Heart left ventricle (tissue), 16 donors: ENCODE results near the gene ZKSCAN5. TPM values are rescaled to one million over a fixed set of nuclear protein-coding genes. Genes with fewer than 3 reads are reported as not detected.

Experiments used
- ATAC-seq, 4 donors: fragments of 200-7000 bp; cut with Tn5 transposase; one replicate each; pipeline ENCODE4 v1.9.1; 2020 to 2022; ENCODE audit warnings: moderate library complexity in 4 of 4, mild to moderate bottlenecking in 3 of 4, moderate number of reproducible peaks in 1 of 4
- DNase-seq, 5 donors: peaks; one replicate each; pipeline ENCODE4 v3.0.0-alpha.2; 2020
- H3K27ac ChIP-seq, 12 donors: fragments of 200-600 bp; sonication (generic) in 4 of 12; one replicate each; pipeline versions ENCODE4 v1.5.0 to v1.8.0; 2016 to 2022; ENCODE audit warnings: mild to moderate bottlenecking in 2 of 12
- H3K27me3 ChIP-seq, 9 donors: fragments of 200-600 bp; sonication (generic) in 2 of 9; one replicate each; pipeline versions ENCODE4 v1.5.1 to v1.8.0; 2016 to 2022; ENCODE audit warnings: mild to moderate bottlenecking in 3 of 9
- H3K36me3 ChIP-seq, 9 donors: fragments of 200-600 bp; sonication (generic) in 2 of 9; one replicate each; pipeline versions ENCODE4 v1.5.0 to v1.8.0; 2018 to 2022; ENCODE audit warnings: mild to moderate bottlenecking in 2 of 9
- H3K4me1 ChIP-seq, 12 donors: fragments of 200-600 bp; sonication (generic) in 4 of 12; one replicate each; pipeline versions ENCODE4 v1.5.0 to v1.8.0; 2016 to 2022; ENCODE audit warnings: mild to moderate bottlenecking in 3 of 12
- H3K4me3 ChIP-seq, 12 donors: fragments of 200-600 bp; sonication (generic) in 4 of 12; one replicate each; pipeline versions ENCODE4 v1.5.0 to v1.8.0; 2017 to 2022; ENCODE audit warnings: mild to moderate bottlenecking in 9 of 12, moderate library complexity in 4 of 12
- H3K9me3 ChIP-seq, 12 donors: fragments of 200-600 bp; sonication (generic) in 4 of 12; one replicate each; pipeline versions ENCODE4 v1.5.0 to v1.8.0; 2016 to 2022; ENCODE audit warnings: mild to moderate bottlenecking in 1 of 12
- CTCF ChIP-seq, 12 donors: fragments of 200-600 bp; sonication (generic) in 4 of 12; IDR thresholded peaks; one replicate each; pipeline versions ENCODE4 v1.5.0 to v1.8.0; 2018 to 2022; ENCODE audit warnings: antibody characterized with exemption in 12 of 12, mild to moderate bottlenecking in 5 of 12
- POLR2A ChIP-seq, 2 donors: fragments of 450-650 bp; IDR thresholded peaks; one replicate each; pipeline ENCODE4 v1.6.1; 2017; ENCODE audit warnings: antibody characterized with exemption in 2 of 2, mild to moderate bottlenecking in 2 of 2, moderate library complexity in 2 of 2
- WGBS, 4 donors: extraction: QIAGEN DNeasy Blood & Tissue Kit in 2 of 4; methylation state at CpG; one replicate each; pipeline versions ENCODE4 v1.1.5 to v1.1.7; 2013 to 2018; 5-methylcytosine and 5-hydroxymethylcytosine counted together
- intact Hi-C, 10 donors: fragments of 100-400 bp; cut with DNase I; formaldehyde crosslinking; loops; one replicate each; pipeline versions ENCODE4 v1.11.1 to v1.14.2; 2022
- long read RNA-seq, 3 donors: library from polyadenylated mRNA; unstranded; transcript quantifications; one replicate each; pipeline ENCODE4 v2.0.0, GENCODE V29; 2020 to 2021
- polyA plus RNA-seq, 2 donors: library from polyadenylated mRNA; stranded (reverse); fragments of 200-250 nt; gene quantifications; one replicate each; pipeline ENCODE4 v1.2.3, GENCODE V29; 2013
- total RNA-seq, 9 donors: library from RNA; depleted of rRNA in 2 of 9; stranded (reverse); fragments of >200 nt in 2 of 9; fragmentation: NEBNext Ultra II Directional in 3 of 9; extraction: Animal tissue kit (Norgen Biotek cat#: 25700) in 3 of 9; gene quantifications; one replicate each; pipeline versions ENCODE4 v1.1.0 to v1.2.4, GENCODE V29; 2016 to 2023
- donor health status: ischemic (EF 13 %, LVEDD 7.1; RV severe dilation, severe dysfunction).
- donor health status: healthy with polysubstance abuse.
- donor health status: DM: no; HTN: yes; CAD: no.
- donor health status: DM: no; HTN: no; CAD: no.
- donor health status: ischemic (EF 25% LVEDD 6.9; RV normal size, moderate dysfunction).
- donor health status: ischemic (EF 25% LVEDD 5.7; RV mildly dilated, moderate dysfunction).
- donor health status: healthy.
- donor health status: DM: yes; HTN: yes; CAD: no.
- donor health status: ischemic (EF 35%, LVEDD 5.7; RV mildly dilated, moderate dysfunction).
- donor health status: nonischemic (EF 11% LVEDD 7.7; RV severe dilation, severe dysfunction).
- donor health status: DM: yes; HTN: yes; CAD: no.
- donor health status: PGD.
- donor health status: ischemic (EF 29% LVEDD 5.4; RV normal size, mild dysfunction).
- donor health status: nonischemic (EF 23%, LVEDD 6.1; RV moderate dilation, normal function).

ZKSCAN5 gene
- 1 to 10 TPM; 5.6 to 9.6 (median 7.1) TPM for total RNA-seq
- 1 to 10 TPM; 2.1 to 5.8 TPM for polyA plus RNA-seq
- long read RNA-seq, donor 1, full-length matches to known transcripts: 1 of 11 reads
- long read RNA-seq, donor 1, partial matches to known transcripts: 5 of 11 reads
- long read RNA-seq, donor 1, other reads (novel, unspliced or antisense): 5 of 11 reads
- long read RNA-seq, donor 2, full-length matches to known transcripts: 2 of 21 reads
- long read RNA-seq, donor 2, partial matches to known transcripts: 13 of 21 reads
- long read RNA-seq, donor 2, other reads (novel, unspliced or antisense): 6 of 21 reads
- long read RNA-seq, donor 3, full-length matches to known transcripts: 1 of 8 reads
- long read RNA-seq, donor 3, partial matches to known transcripts: 5 of 8 reads
- long read RNA-seq, donor 3, other reads (novel, unspliced or antisense): 2 of 8 reads

GRCh38 chr7:99504603-99505323 is at the start of gene ZKSCAN5:
TSS of gene ZKSCAN5 (plus strand) at chr7:99504662. CDS start at chr7:99506045, 1,383 bp downstream.
- intact Hi-C loops: loop anchor here in 9 of 10 donors (5.0 to 10.0 kb wide), 4 partner anchors 37 to 53 kb away; partner anchors contain the start of genes ZNF655 (in 6 of the 9), FAM200A (in 4 of the 9) and ATP5MF (in 1 of the 9)
- DNase-seq: peak; percentile 99
- H3K9me3 ChIP-seq: no peaks in the 10 kb centered on the region
- H3K4me3 ChIP-seq: peak within 1 kb of the TSS; percentile 65 to 91 (median 76)
- peak in 4 of 12 donors; percentile 7 to 36 (median 16) for TF ChIP-seq CTCF (IDR thresholded peaks at IDR 0.05)
- TF ChIP-seq POLR2A (IDR thresholded peaks at IDR 0.05): peak in 1 of 2 donors; percentile 56
- H3K27ac ChIP-seq: peak within 1 kb of the TSS; percentile 73 to 97 (median 94)
- peaks cover 0 to 4% (median 0%) of the 10 kb centered on the region in 9 donors for H3K36me3 ChIP-seq
- peaks cover 0 to 42% (median 33%) of the 10 kb centered on the region in 12 donors for H3K4me1 ChIP-seq
- H3K27me3 ChIP-seq: no peaks in the 10 kb centered on the region
- 0% methylated on average over 21 to 53 of the region's 53 CpGs for WGBS, 4 donors
- ATAC-seq: peak; percentile 93 to 96 (median 96)

- Histone ChIP-seq H3K4me3 (no peak overlapping the region), H3K9me3 (no peaks in the 10 kb centered on the region), H3K27ac (no peak overlapping the region), H3K4me1 (peaks cover 0 to 41% (median 18%) of the 10 kb centered on the region in 12 donors), H3K27me3 (no peaks in the 10 kb centered on the region), H3K36me3 (peaks cover 0 to 99% (median 90%) of the 10 kb centered on the region in 9 donors)
- TF ChIP-seq CTCF (IDR thresholded peaks at IDR 0.05) (no peak), POLR2A (IDR thresholded peaks at IDR 0.05) (no peak)
- no peak for ATAC-seq
- DNase-seq: no peak
- intact Hi-C loops: no loop called here
- WGBS, 4 donors: 71 to 92% (median 83%) methylated on average over 4 to 9 of the region's 9 CpGs
These were observed 48.6 kb upstream of the ZKSCAN5 start for GRCh38 chr7:99455874-99456273.

- H3K36me3 ChIP-seq: peaks cover 0 to 94% (median 88%) of the 10 kb centered on the region in 9 donors
- intact Hi-C loops: no loop called here
- DNase-seq: no peak
- H3K27ac ChIP-seq: no peak overlapping the region
- H3K4me3 ChIP-seq: no peak overlapping the region
- no peak for TF ChIP-seq CTCF (IDR thresholded peaks at IDR 0.05)
- TF ChIP-seq POLR2A (IDR thresholded peaks at IDR 0.05): no peak
- 57 to 71% (median 67%) methylated on average over 9 to 13 of the region's 13 CpGs for WGBS, 4 donors
- H3K9me3 ChIP-seq: no peaks in the 10 kb centered on the region
- H3K27me3 ChIP-seq: no peaks in the 10 kb centered on the region
- no peak for ATAC-seq
- H3K4me1 ChIP-seq: peaks cover 1 to 44% (median 21%) of the 10 kb centered on the region in 12 donors
These were observed 48.2 kb upstream of the ZKSCAN5 start for GRCh38 chr7:99456288-99456687.
